HG02610 (cell line): ENCODE measurements around the gene DST.
"Not testable (repeated sequence)": the region's sequence is repeated elsewhere in the genome, so short reads cannot be mapped to it uniquely, and the experiment has no call there.

ENCODE experiments used
- ATAC-seq: cut with Tn5 transposase; IDR thresholded peaks from one replicate; pipeline ENCODE4 v1.9.1; 2021; ENCODE audit warnings: mild to moderate bottlenecking, moderate library complexity; ENCODE audit not compliant: unreplicated experiment

DST gene

GRCh38 chr6:56518995-56519767, 123.5 kb downstream of the DST start:
- ATAC-seq: no peak

- no peak for ATAC-seq
Observed at GRCh38 chr6:56517155-56517745, 125.4 kb downstream of the DST start.

GRCh38 chr6:56516003-56516402, 126.7 kb downstream of the DST start:
- ATAC-seq: peak; percentile 55

GRCh38 chr6:56515081-56515905, 127.4 kb downstream of the DST start:
- no peak for ATAC-seq

GRCh38 chr6:56514395-56514794, 128.3 kb downstream of the DST start:
- no peak for ATAC-seq

GRCh38 chr6:56513631-56514030, 129.1 kb downstream of the DST start:
- ATAC-seq: no peak

GRCh38 chr6:56511591-56511990, 131.1 kb downstream of the DST start:
- ATAC-seq: no peak

GRCh38 chr6:56510984-56511531, 131.6 kb downstream of the DST start:
- ATAC-seq: no peak

- no peak for ATAC-seq
Observed at GRCh38 chr6:56509031-56509430, 133.7 kb downstream of the DST start.

GRCh38 chr6:56507517-56507916, 135.2 kb downstream of the DST start:
- no peak for ATAC-seq

- ATAC-seq: no peak
Observed at GRCh38 chr6:56505512-56506260, 137.0 kb downstream of the DST start.

- no peak for ATAC-seq
Observed at GRCh38 chr6:56501993-56502392, 140.7 kb downstream of the DST start.

- no peak for ATAC-seq
Observed at GRCh38 chr6:56499095-56499494, 143.6 kb downstream of the DST start.

GRCh38 chr6:56497691-56498090, 145.0 kb downstream of the DST start:
- no peak for ATAC-seq

- ATAC-seq: no peak
Observed at GRCh38 chr6:56497240-56497639, 145.4 kb downstream of the DST start.

- ATAC-seq: not testable (repeated sequence)
Observed at GRCh38 chr6:56496650-56497049, 146.0 kb downstream of the DST start.

GRCh38 chr6:56495654-56496053, 147.0 kb downstream of the DST start:
- ATAC-seq: no peak

- ATAC-seq: no peak
Observed at GRCh38 chr6:56491606-56492328, 150.9 kb downstream of the DST start.

- no peak for ATAC-seq
Observed at GRCh38 chr6:56490993-56491392, 151.7 kb downstream of the DST start.

- no peak for ATAC-seq
Observed at GRCh38 chr6:56489559-56489958, 153.1 kb downstream of the DST start.
